Pancreas (tissue), 10 donors: ENCODE data around the gene PLCH2. TPM values are rescaled to one million over a fixed set of nuclear protein-coding genes. Genes with fewer than 3 reads are reported as not detected.
A peak's percentile ranks its signal among the peaks of the same experiment; 100 is the strongest.
"Not testable (repeated sequence)": the region's sequence is repeated elsewhere in the genome, so short reads cannot be mapped to it uniquely, and the experiment has no call there.

ENCODE experiments used
- ATAC-seq, 4 donors: fragments of 200-7000 bp; cut with Tn5 transposase; one replicate each; pipeline versions ENCODE4 v1.8.0 to v1.9.1; 2020; ENCODE audit warnings: mild to moderate bottlenecking in 4 of 4, moderate library complexity in 4 of 4
- DNase-seq, 6 donors: peaks; one replicate each; pipeline ENCODE4 v3.0.0-alpha.2; 2020
- FAIRE-seq: peaks from 2 replicates; lab custom pipeline; 2012; peaks lifted over from hg19 to GRCh38; lab: Jason Lieb, UNC
- H3K27ac ChIP-seq, 4 donors: fragments of 200-600 bp; sonication (generic); 1 replicate in 3 of 4; 2 replicates in 1 of 4; pipeline versions ENCODE4 v1.5.0 to v1.8.0; 2020
- H3K27me3 ChIP-seq, 4 donors: fragments of 200-600 bp; one replicate each; pipeline ENCODE4 v1.8.0; 2021
- H3K36me3 ChIP-seq, 3 donors: fragments of 200-600 bp; sonication (generic) in 1 of 3; one replicate each; pipeline versions ENCODE4 v1.5.0 to v1.8.0; 2020 to 2021
- H3K4me1 ChIP-seq, 3 donors: fragments of 200-600 bp; one replicate each; pipeline ENCODE4 v1.8.0; 2021
- H3K4me3 ChIP-seq, 4 donors: fragments of 200-600 bp; sonication (generic) in 2 of 4; one replicate each; pipeline versions ENCODE4 v1.5.0 to v1.8.0; 2020 to 2021
- H3K9me3 ChIP-seq, 4 donors: fragments of 200-600 bp; one replicate each; pipeline ENCODE4 v1.8.0; 2021
- CTCF ChIP-seq, 4 donors: fragments of 200-600 bp; sonication (generic) in 3 of 4; IDR thresholded peaks; one replicate each; pipeline versions ENCODE4 v1.5.0 to v1.8.0; 2021; ENCODE audit warnings: antibody characterized with exemption in 4 of 4
- WGBS, 2 donors: extraction: QIAGEN DNeasy Blood & Tissue Kit; methylation state at CpG; one replicate each; pipeline ENCODE4 v1.1.7; 2013; 5-methylcytosine and 5-hydroxymethylcytosine counted together
- intact Hi-C, 3 donors: fragments of 100-400 bp; cut with DNase I; formaldehyde crosslinking; loops; one replicate each; pipeline versions ENCODE4 v1.11.1 to v1.14.2; 2022
- polyA plus RNA-seq, 2 donors: library from polyadenylated mRNA; stranded (reverse); fragments of 200-250 nt; gene quantifications; one replicate each; pipeline ENCODE4 v1.2.3, GENCODE V29; 2013
- total RNA-seq, 6 donors: library from RNA; stranded (reverse); fragmentation: NEBNext Ultra II Directional in 4 of 6; extraction: Animal tissue kit (Norgen Biotek cat#: 25700) in 4 of 6; gene quantifications; one replicate each; pipeline versions ENCODE4 v1.2.1 to v1.2.4, GENCODE V29; 2021 to 2023
- donor health status: healthy with polysubstance abuse.
- donor health status: DM: no; HTN: no; CAD: no; lungs with moderate emphysema.
- donor health status: DM: no; HTN: no; CAD: no.
- donor health status: control.
- donor health status: control.
- donor health status: Bipolar disorder and iron deficiency.
- donor health status: DM: yes; HTN: yes; CAD: no.
- donor health status: DM: no; HTN: no; CAD: no.
- donor health status: DM: no; HTN: no; CAD: no.
- donor health status: DM: yes; HTN: yes; CAD: no.

The PLCH2 gene
- total and polyA plus RNA-seq, 8 donors: 0.79 to 163 (median 3.3) TPM

GRCh38 chr1:2548068-2548589 is 72.0 kb downstream of the PLCH2 start:
- Histone ChIP-seq H3K36me3 (no peaks in the 10 kb centered on the region), H3K4me1 (peaks cover 6 to 22% (median 20%) of the 10 kb centered on the region in 3 donors), H3K27ac (peak overlapping the region; percentile 73 to 97 (median 90)), H3K27me3 (no peaks in the 10 kb centered on the region), H3K9me3 (no peaks in the 10 kb centered on the region), H3K4me3 (peak overlapping the region in 3 of 4 donors; percentile 1 to 67 (median 30))
- 4 to 9% methylated on average over 17 of the region's 17 CpGs for WGBS, 2 donors
- TF ChIP-seq CTCF (IDR thresholded peaks at IDR 0.05): peak; percentile 89 to 95 (median 92)
- intact Hi-C loops: loop anchor here in 2 of 3 donors (5.0 kb wide), 1 partner anchor 131 kb away; no protein-coding TSS in a partner anchor
- ATAC-seq: peak; percentile 62 to 78 (median 73)
- FAIRE-seq: no peak
- DNase-seq: peak in 5 of 6 donors; percentile 82 to 96 (median 87)

GRCh38 chr1:2549367-2550029 is 73.4 kb downstream of the PLCH2 start:
- Histone ChIP-seq H3K4me3 (peak overlapping the region in 1 of 4 donors; percentile 67), H3K4me1 (peaks cover 6 to 22% (median 20%) of the 10 kb centered on the region in 3 donors)

GRCh38 chr1:2550309-2550861 is 74.3 kb downstream of the PLCH2 start:
- intact Hi-C loops, H3K27ac ChIP-seq, ATAC-seq, H3K4me3 ChIP-seq, H3K9me3 ChIP-seq, FAIRE-seq, H3K36me3 ChIP-seq, H3K27me3 ChIP-seq: not testable (repeated sequence)
- peaks cover 6 to 22% (median 17%) of the 10 kb centered on the region in 3 donors for H3K4me1 ChIP-seq
- DNase-seq: peak in 1 of 6 donors; percentile 41
- WGBS, 2 donors: 70 to 80% methylated on average over 9 to 12 of the region's 12 CpGs

More at GRCh38 chr1:2549367-2550029, 73.4 kb downstream of the PLCH2 start:
- not testable (repeated sequence) for FAIRE-seq, H3K9me3 ChIP-seq, H3K27me3 ChIP-seq, ATAC-seq, H3K36me3 ChIP-seq
- WGBS, 2 donors: 82 to 85% methylated on average over 24 to 26 of the region's 28 CpGs
- intact Hi-C loops: loop anchor here in 2 of 3 donors (5.0 kb wide), 1 partner anchor 132 kb away; no protein-coding TSS in a partner anchor
- peak overlapping the region; percentile 73 to 97 (median 90) for H3K27ac ChIP-seq
- DNase-seq: peak in 2 of 6 donors; percentile 39 to 46

GRCh38 chr1:2551544-2551943 is 75.5 kb downstream of the PLCH2 start:
- H3K9me3 ChIP-seq, H3K4me3 ChIP-seq, intact Hi-C loops, FAIRE-seq, H3K27me3 ChIP-seq, H3K27ac ChIP-seq, H3K36me3 ChIP-seq, ATAC-seq: not testable (repeated sequence)
- H3K4me1 ChIP-seq: peaks cover 6 to 23% (median 12%) of the 10 kb centered on the region in 3 donors
- peak in 2 of 6 donors; percentile 46 to 52 for DNase-seq
- 66 to 73% methylated on average over 9 of the region's 9 CpGs for WGBS, 2 donors

- TF ChIP-seq CTCF (IDR thresholded peaks at IDR 0.05): no peak
- Histone ChIP-seq H3K9me3 (no peaks in the 10 kb centered on the region), H3K27me3 (no peaks in the 10 kb centered on the region), H3K4me3 (no peak overlapping the region), H3K36me3 (no peaks in the 10 kb centered on the region), H3K4me1 (peaks cover 6 to 22% (median 10%) of the 10 kb centered on the region in 3 donors), H3K27ac (no peak overlapping the region)
- DNase-seq (no peak), FAIRE-seq (no peak), ATAC-seq (no peak)
- 77 to 89% methylated on average over 23 to 26 of the region's 26 CpGs for WGBS, 2 donors
- intact Hi-C loops: no loop called here
Measured at GRCh38 chr1:2552189-2552588, 76.1 kb downstream of the PLCH2 start.

- DNase-seq: peak in 2 of 6 donors; percentile 9 to 43
- H3K9me3 ChIP-seq, H3K36me3 ChIP-seq, H3K27ac ChIP-seq, H3K27me3 ChIP-seq, intact Hi-C loops, H3K4me3 ChIP-seq, ATAC-seq, FAIRE-seq: not testable (repeated sequence)
- 40 to 44% methylated on average over 5 to 8 of the region's 9 CpGs for WGBS, 2 donors
- H3K4me1 ChIP-seq: peaks cover 5 to 15% (median 6%) of the 10 kb centered on the region in 3 donors
Measured at GRCh38 chr1:2553076-2553475, 77.0 kb downstream of the PLCH2 start.
